ENCODE measurements around the gene DAD1. TPM values are rescaled to one million over a fixed set of nuclear protein-coding genes. Genes with fewer than 3 reads are reported as not detected.

DAD1 gene
- total RNA-seq, 2 donors from 2014 or later: 250 to 251 TPM

DNA sequence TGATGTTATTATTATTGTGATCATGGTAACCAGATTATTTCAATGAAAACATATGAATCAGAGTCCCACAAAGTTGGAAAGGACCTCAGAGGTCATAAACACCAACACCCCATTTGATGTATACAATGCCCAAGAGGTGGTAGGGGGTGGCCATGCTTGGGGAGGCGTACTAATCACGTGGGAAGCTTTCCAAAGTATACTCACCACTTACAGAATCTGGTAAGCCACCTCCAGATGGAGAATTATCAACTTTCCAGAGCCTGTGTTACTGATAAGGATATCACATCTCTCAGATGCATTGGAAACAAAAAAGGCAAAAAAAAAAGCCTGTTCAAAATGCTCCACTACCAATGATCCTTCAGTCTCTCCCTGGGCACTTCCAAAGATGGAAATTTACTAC, 8.4 kb downstream of the DAD1 start:
- Histone ChIP-seq H3K4me1 (peaks cover 0 to 28% of the 10 kb centered on the region in 2 donors), H3K27ac (no peak overlapping the region), H3K9me3 (no peaks in the 10 kb centered on the region), H3K27me3 (no peaks in the 10 kb centered on the region), H3K36me3 (no peaks in the 10 kb centered on the region), H3K4me3 (no peak overlapping the region)
- TF ChIP-seq, protein P1, sequence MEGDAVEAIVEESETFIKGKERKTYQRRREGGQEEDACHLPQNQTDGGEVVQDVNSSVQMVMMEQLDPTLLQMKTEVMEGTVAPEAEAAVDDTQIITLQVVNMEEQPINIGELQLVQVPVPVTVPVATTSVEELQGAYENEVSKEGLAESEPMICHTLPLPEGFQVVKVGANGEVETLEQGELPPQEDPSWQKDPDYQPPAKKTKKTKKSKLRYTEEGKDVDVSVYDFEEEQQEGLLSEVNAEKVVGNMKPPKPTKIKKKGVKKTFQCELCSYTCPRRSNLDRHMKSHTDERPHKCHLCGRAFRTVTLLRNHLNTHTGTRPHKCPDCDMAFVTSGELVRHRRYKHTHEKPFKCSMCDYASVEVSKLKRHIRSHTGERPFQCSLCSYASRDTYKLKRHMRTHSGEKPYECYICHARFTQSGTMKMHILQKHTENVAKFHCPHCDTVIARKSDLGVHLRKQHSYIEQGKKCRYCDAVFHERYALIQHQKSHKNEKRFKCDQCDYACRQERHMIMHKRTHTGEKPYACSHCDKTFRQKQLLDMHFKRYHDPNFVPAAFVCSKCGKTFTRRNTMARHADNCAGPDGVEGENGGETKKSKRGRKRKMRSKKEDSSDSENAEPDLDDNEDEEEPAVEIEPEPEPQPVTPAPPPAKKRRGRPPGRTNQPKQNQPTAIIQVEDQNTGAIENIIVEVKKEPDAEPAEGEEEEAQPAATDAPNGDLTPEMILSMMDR (IDR thresholded peaks at IDR 0.05): no peak
- DNase-seq (ENCODE audit: low spot score): no peak

DNA sequence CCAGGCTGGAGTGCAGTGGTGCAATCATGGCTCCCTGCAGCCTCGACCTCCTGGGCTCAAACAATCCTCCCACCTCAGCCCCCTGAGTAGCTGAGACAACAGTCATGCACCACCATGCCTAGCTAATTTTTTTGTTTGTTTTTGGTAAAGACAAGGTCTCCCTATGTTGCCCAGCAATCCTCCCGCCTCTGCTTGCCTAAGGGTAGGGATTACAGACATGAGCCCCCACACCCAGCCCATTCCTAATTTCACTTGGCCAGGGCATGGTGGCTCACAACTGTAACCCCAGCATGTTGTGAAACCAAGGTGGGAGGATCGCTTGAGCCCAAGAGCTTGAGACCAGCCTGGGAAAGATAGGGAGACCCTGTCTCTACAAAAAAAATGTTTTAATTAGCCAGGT, 9.1 kb downstream of the DAD1 start:
- Histone ChIP-seq H3K36me3 (peaks cover under 1% of the 10 kb centered on the region), H3K4me3 (no peak overlapping the region), H3K9me3 (no peaks in the 10 kb centered on the region), H3K27ac (no peak overlapping the region), H3K27me3 (no peaks in the 10 kb centered on the region), H3K4me1 (peaks cover 0 to 21% of the 10 kb centered on the region in 2 donors)
- no peak for DNase-seq (ENCODE audit: low spot score)
- TF ChIP-seq, protein P1 (IDR thresholded peaks at IDR 0.05): no peak

DNA sequence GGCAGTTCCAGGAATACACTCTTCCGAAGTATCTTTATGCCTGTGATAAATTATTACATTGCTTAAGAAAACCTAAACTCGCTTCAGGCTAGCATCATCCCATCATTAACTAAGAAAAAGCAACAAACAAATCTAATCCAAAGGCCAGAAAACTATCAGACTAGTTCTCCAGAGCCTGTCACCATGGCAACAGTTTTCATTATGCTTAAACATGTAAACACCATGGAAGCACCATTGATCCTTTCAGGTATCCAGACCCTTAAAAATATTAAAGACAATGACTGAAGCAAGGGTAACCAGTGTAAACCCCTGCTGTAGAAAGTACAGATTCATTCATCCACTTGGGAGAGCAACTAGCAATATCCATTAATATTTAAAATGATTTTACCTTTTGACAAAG, 9.8 kb downstream of the DAD1 start:
- no peaks in the 10 kb centered on the region for H3K27me3 ChIP-seq
- no peaks in the 10 kb centered on the region for H3K9me3 ChIP-seq
- peaks cover 0 to 15% of the 10 kb centered on the region in 2 donors for H3K4me1 ChIP-seq
- no peak overlapping the region for H3K27ac ChIP-seq
- no peak overlapping the region for H3K4me3 ChIP-seq
- TF ChIP-seq, protein P1 (IDR thresholded peaks at IDR 0.05): no peak
- H3K36me3 ChIP-seq: peaks cover 7% of the 10 kb centered on the region
- DNase-seq (ENCODE audit: low spot score): no peak

DNA sequence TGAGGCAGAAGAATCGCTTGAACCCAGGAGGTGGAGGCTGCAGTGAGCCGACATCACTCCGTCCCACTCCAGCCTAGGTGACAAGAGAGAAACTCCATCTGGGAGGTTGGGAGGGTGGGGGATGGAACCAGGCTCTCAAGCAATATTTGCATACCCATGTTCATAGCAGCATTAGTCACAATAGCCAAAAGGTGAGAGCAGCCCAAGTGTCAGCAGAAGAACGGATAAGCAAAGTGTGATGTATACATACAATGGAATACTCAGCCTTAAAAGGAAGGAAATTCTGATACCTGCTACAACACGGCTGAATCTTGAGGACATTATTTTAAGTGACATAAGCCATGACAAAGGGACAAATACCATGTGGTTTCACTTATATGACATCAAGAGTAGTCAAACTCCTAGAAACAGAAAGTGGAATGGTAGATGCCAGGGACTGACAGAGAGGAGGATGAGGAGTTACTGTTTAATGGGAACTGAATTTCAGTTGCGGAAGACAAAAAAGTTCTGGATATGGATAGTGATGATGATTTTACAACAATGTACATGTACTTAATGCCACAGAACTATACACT, 11.6 kb downstream of the DAD1 start:
- no peak overlapping the region for H3K4me3 ChIP-seq
- TF ChIP-seq, protein P1 (IDR thresholded peaks at IDR 0.05): no peak
- H3K4me1 ChIP-seq: peaks cover 0 to 3% of the 10 kb centered on the region in 2 donors
- no peaks in the 10 kb centered on the region for H3K9me3 ChIP-seq
- peaks cover 23% of the 10 kb centered on the region for H3K36me3 ChIP-seq
- H3K27ac ChIP-seq: no peak overlapping the region
- DNase-seq (ENCODE audit: low spot score): no peak
- H3K27me3 ChIP-seq: no peaks in the 10 kb centered on the region

DNA sequence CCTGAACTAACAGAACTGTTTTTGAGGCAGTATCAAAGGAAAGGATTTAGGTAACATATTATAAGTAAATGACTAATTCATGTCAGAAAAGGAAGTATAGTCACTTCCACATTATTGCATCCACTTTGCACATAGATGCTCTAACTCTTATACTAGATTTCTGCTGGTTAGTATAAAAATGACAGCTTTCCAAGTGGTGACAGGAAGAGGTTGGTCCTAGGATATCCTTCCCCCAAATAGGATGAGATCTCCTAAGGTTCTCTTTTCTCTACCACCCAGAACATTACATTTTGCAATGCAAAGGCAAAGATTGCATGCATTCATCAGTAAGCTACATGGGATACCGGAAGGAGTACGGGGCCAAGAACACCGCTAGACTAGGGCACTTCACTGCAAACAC, 15.2 kb downstream of the DAD1 start:
- H3K36me3 ChIP-seq: peaks cover 32% of the 10 kb centered on the region

More for the DNA sequence above, 15.2 kb downstream of the DAD1 start:
- Histone ChIP-seq H3K4me3 (no peak overlapping the region), H3K27ac (no peak overlapping the region), H3K27me3 (no peaks in the 10 kb centered on the region), H3K4me1 (peaks cover 0 to 9% of the 10 kb centered on the region in 2 donors), H3K9me3 (no peaks in the 10 kb centered on the region)
- TF ChIP-seq, protein P1 (IDR thresholded peaks at IDR 0.05): no peak
- DNase-seq (ENCODE audit: low spot score): no peak
